ENCODE measurements around the gene CFAP99. TPM values are rescaled to one million over a fixed set of nuclear protein-coding genes. Genes with fewer than 3 reads are reported as not detected.

Gene CFAP99
- total and polyA plus RNA-seq, 2 donors (not counting 1 experiment from before 2014, with no cell fraction given) = not detected

DNA sequence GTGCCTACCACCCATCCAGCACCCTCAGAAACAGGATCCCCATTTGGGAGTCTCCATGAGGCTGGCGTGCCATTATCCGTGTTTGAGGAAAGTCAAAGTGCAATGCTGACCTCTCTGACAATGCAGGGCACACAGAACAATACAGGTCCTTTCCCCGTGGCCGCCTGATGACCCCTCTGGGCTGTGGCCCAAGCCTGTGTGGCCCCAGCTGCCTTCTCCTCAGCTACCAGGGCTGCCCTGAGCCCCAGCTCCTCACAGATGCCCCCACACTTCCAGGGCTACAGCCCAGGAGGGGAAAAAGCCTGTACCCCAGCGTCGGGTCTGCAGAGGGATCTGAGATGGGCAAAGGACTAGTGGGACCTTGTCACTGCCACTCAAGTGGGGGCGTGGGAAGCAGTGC lies 15.8 kb upstream of the CFAP99 start:
- Histone ChIP-seq H3K36me3 (replicated peaks in 1 of 2; ENCODE audit: control extremely low read depth in 1 of 2, control insufficient read depth in 1 of 2, extremely low read depth in 1 of 2, insufficient read depth in 2 of 2, low read length in 1 of 2) (no peaks in the 10 kb centered on the region), H4K20me1 (ENCODE audit: control insufficient read depth, insufficient read depth, low read length, poor library complexity, severe bottlenecking) (no peaks in the 10 kb centered on the region), H3K27ac (ENCODE audit: low read length in 2 of 2) (no peak overlapping the region), H3K27me3 (replicated peaks in 1 of 4; ENCODE audit: control extremely low read depth in 1 of 4, control insufficient read depth in 3 of 4, insufficient read depth in 4 of 4, low read length in 3 of 4) (peaks cover 0 to 34% (median 9%) of the 10 kb centered on the region in 4 experiments), H3K79me2 (ENCODE audit: control insufficient read depth, insufficient read depth, low read length) (no peaks in the 10 kb centered on the region), H3K9me3 (ENCODE audit: control extremely low read depth in 1 of 3, control insufficient read depth in 2 of 3, insufficient read depth in 1 of 3, low read length in 2 of 3) (no peaks in the 10 kb centered on the region), H3K4me3 (ENCODE audit: control extremely low read depth in 1 of 5, extremely low read depth in 1 of 5, insufficient read depth in 1 of 5, low read depth in 2 of 5, low read length in 4 of 5) (no peak overlapping the region), H3K4me2 (replicated peaks; ENCODE audit: low read depth, low read length, poor library complexity, severe bottlenecking) (no peak overlapping the region), H3K9ac (ENCODE audit: low read length) (no peak overlapping the region), H3K4me1 (ENCODE audit: control insufficient read depth in 2 of 2, insufficient read depth in 2 of 2, low read length in 2 of 2) (peaks cover 7 to 11% of the 10 kb centered on the region in 2 donors), H2AFZ (ENCODE audit: insufficient read depth, low read depth, low read length, poor library complexity, severe bottlenecking) (no peak overlapping the region)
- H3K4me3 Mint-ChIP-seq = no peak overlapping the region
- no peak overlapping the region for H3K27ac Mint-ChIP-seq
- no peaks in the 10 kb centered on the region for H3K9me3 Mint-ChIP-seq (ENCODE audit: insufficient read depth)
- H3K27me3 Mint-ChIP-seq = peaks cover 28% of the 10 kb centered on the region
- intact Hi-C loops (cut with micrococcal nuclease) = no loop called here
- peaks cover 13% of the 10 kb centered on the region for H3K4me1 Mint-ChIP-seq
- 84% methylated on average over 7 of the region's 7 CpGs for WGBS (ENCODE audit: insufficient coverage)
- ATAC-seq (ENCODE audit: low read depth) (no peak), DNase-seq (no peak)
- CTCF ChIA-PET = interaction anchor here (0.8 to 1.4 kb wide), 3 partner anchors 9 to 13 kb away, joined by 3 to 4 read pairs (median 3); no protein-coding TSS in a partner anchor
- POLR2A ChIA-PET = interaction anchor here (1.4 kb wide), 1 partner anchor 141 kb away, joined by 3 read pairs; the partner anchor contains the start of gene MXD4
- TF ChIP-seq CTCF (IDR thresholded peaks at IDR 0.05) = no peak
- no peak for TF ChIP-seq EZH2 (IDR thresholded peaks at IDR 0.05; ENCODE audit: borderline replicate concordance, insufficient read depth, low read depth, low read length, poor library complexity, severe bottlenecking)

- Mint-ChIP-seq H3K4me1 (peaks cover 11% of the 10 kb centered on the region), H3K27ac (no peak overlapping the region)
Observed at GRCh38 chr4:2406406-2406805, 12.3 kb upstream of the CFAP99 start.

More at GRCh38 chr4:2406406-2406805, 12.3 kb upstream of the CFAP99 start:
- H2AFZ ChIP-seq (ENCODE audit: insufficient read depth, low read depth, low read length, poor library complexity, severe bottlenecking) = no peak overlapping the region
- H3K9me3 ChIP-seq (ENCODE audit: control extremely low read depth in 1 of 3, control insufficient read depth in 2 of 3, insufficient read depth in 1 of 3, low read length in 2 of 3) = peaks cover 0 to 5% (median 0%) of the 10 kb centered on the region in 3 donors
- peaks cover 7 to 11% of the 10 kb centered on the region in 2 donors for H3K4me1 ChIP-seq (ENCODE audit: control insufficient read depth in 2 of 2, insufficient read depth in 2 of 2, low read length in 2 of 2)
- H4K20me1 ChIP-seq (ENCODE audit: control insufficient read depth, insufficient read depth, low read length, poor library complexity, severe bottlenecking) = no peaks in the 10 kb centered on the region
- H3K79me2 ChIP-seq (ENCODE audit: control insufficient read depth, insufficient read depth, low read length) = no peaks in the 10 kb centered on the region
- intact Hi-C loops (cut with micrococcal nuclease) = no loop called here
- no peak overlapping the region for H3K9ac ChIP-seq (ENCODE audit: low read length)
- H3K36me3 ChIP-seq (replicated peaks in 1 of 2; ENCODE audit: control extremely low read depth in 1 of 2, control insufficient read depth in 1 of 2, extremely low read depth in 1 of 2, insufficient read depth in 2 of 2, low read length in 1 of 2) = no peaks in the 10 kb centered on the region
- TF ChIP-seq EZH2 (IDR thresholded peaks at IDR 0.05; ENCODE audit: borderline replicate concordance, insufficient read depth, low read depth, low read length, poor library complexity, severe bottlenecking) (no peak), CTCF (IDR thresholded peaks at IDR 0.05) (no peak)
- ChIA-PET CTCF (no interaction called here), POLR2A (interaction anchor here (0.7 to 1.5 kb wide), 2 partner anchors 10 to 15 kb away, joined by 3 read pairs; no protein-coding TSS in a partner anchor)
- H3K4me3 ChIP-seq (ENCODE audit: control extremely low read depth in 1 of 5, extremely low read depth in 1 of 5, insufficient read depth in 1 of 5, low read depth in 2 of 5, low read length in 4 of 5) = no peak overlapping the region
- H3K27me3 ChIP-seq (replicated peaks in 1 of 4; ENCODE audit: control extremely low read depth in 1 of 4, control insufficient read depth in 3 of 4, insufficient read depth in 4 of 4, low read length in 3 of 4) = peaks cover 0 to 22% (median 6%) of the 10 kb centered on the region in 4 experiments
- no peak overlapping the region for H3K4me2 ChIP-seq (replicated peaks; ENCODE audit: low read depth, low read length, poor library complexity, severe bottlenecking)
- Mint-ChIP-seq H3K4me3 (no peak overlapping the region), H3K27me3 (peaks cover 16% of the 10 kb centered on the region), H3K9me3 (ENCODE audit: insufficient read depth) (no peaks in the 10 kb centered on the region)
- DNase-seq (no peak), ATAC-seq (ENCODE audit: low read depth) (no peak)
- no peak overlapping the region for H3K27ac ChIP-seq (ENCODE audit: low read length in 2 of 2)
- WGBS (ENCODE audit: insufficient coverage) = 86% methylated on average over 8 of the region's 10 CpGs

Measured in B cell (primary cell).